Measurements from ENCODE around the gene KRTAP23-1. TPM values are rescaled to one million over a fixed set of nuclear protein-coding genes. Genes with fewer than 3 reads are reported as not detected.

KRTAP23-1 gene
- total RNA-seq, 6 experiments from 2014 or later = not detected

GRCh38 chr21:30306884-30307283, 41.5 kb downstream of the KRTAP23-1 start:
- no peaks in the 10 kb centered on the region for H3K9me3 ChIP-seq
- H3K4me1 ChIP-seq = no peaks in the 10 kb centered on the region
- H3K27me3 ChIP-seq = no peaks in the 10 kb centered on the region
- no peak for ATAC-seq
- no peak for TF ChIP-seq POLR2A (IDR thresholded peaks at IDR 0.05)
- TF ChIP-seq, protein P1, sequence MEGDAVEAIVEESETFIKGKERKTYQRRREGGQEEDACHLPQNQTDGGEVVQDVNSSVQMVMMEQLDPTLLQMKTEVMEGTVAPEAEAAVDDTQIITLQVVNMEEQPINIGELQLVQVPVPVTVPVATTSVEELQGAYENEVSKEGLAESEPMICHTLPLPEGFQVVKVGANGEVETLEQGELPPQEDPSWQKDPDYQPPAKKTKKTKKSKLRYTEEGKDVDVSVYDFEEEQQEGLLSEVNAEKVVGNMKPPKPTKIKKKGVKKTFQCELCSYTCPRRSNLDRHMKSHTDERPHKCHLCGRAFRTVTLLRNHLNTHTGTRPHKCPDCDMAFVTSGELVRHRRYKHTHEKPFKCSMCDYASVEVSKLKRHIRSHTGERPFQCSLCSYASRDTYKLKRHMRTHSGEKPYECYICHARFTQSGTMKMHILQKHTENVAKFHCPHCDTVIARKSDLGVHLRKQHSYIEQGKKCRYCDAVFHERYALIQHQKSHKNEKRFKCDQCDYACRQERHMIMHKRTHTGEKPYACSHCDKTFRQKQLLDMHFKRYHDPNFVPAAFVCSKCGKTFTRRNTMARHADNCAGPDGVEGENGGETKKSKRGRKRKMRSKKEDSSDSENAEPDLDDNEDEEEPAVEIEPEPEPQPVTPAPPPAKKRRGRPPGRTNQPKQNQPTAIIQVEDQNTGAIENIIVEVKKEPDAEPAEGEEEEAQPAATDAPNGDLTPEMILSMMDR (IDR thresholded peaks at IDR 0.05) = no peak
- DNase-seq = no peak
- H3K36me3 ChIP-seq = no peaks in the 10 kb centered on the region
- 62% methylated on average over 2 of the region's 2 CpGs for WGBS (ENCODE audit: insufficient coverage, low coverage, low lambda C conversion rate, missing lambda C conversion rate)
- intact Hi-C loops (cut with DNase I) = no loop called here
- H3K4me3 ChIP-seq = no peak overlapping the region
- H3K27ac ChIP-seq = no peak overlapping the region

GRCh38 chr21:30305136-30305535, 43.3 kb downstream of the KRTAP23-1 start:
- H3K4me1 ChIP-seq = no peaks in the 10 kb centered on the region
- no peak for DNase-seq
- H3K9me3 ChIP-seq = no peaks in the 10 kb centered on the region
- no peaks in the 10 kb centered on the region for H3K36me3 ChIP-seq
- WGBS (ENCODE audit: insufficient coverage, low coverage, low lambda C conversion rate, missing lambda C conversion rate) = 15% methylated on average over 1 of the region's 1 CpG
- no peaks in the 10 kb centered on the region for H3K27me3 ChIP-seq
- TF ChIP-seq POLR2A (IDR thresholded peaks at IDR 0.05) = no peak
- TF ChIP-seq, protein P1 (IDR thresholded peaks at IDR 0.05) = no peak
- H3K4me3 ChIP-seq = no peak overlapping the region
- H3K27ac ChIP-seq = no peak overlapping the region
- ATAC-seq = no peak
- intact Hi-C loops (cut with DNase I) = no loop called here

Small RNA genes within 50 kb of the gene (microRNA-seq; reads per million reads assigned to microRNA genes)
- gene MIR4327 = 0 reads per million in 2 donors

Small RNA genes within 50 kb of the gene (small RNA-seq; reads per million reads assigned to genes)
- 0 reads per million in 2 experiments for gene KRTAP23-1
- gene MIR4327 = 0 reads per million in 2 experiments

Other genes starting within 250 kb of the KRTAP23-1 start
- gene CLDN17, start 181.8 kb downstream of the KRTAP23-1 start, total RNA-seq = not detected
- not detected for gene CLDN8, start 132.5 kb downstream of the KRTAP23-1 start, total RNA-seq
- not detected for gene KRTAP24-1, start 65.7 kb downstream of the KRTAP23-1 start, total RNA-seq
- not detected for gene KRTAP25-1, start 59.1 kb downstream of the KRTAP23-1 start, total RNA-seq
- gene KRTAP26-1, start 28.3 kb downstream of the KRTAP23-1 start, total RNA-seq = not detected
- not detected for gene KRTAP27-1, start 10.9 kb downstream of the KRTAP23-1 start, total RNA-seq
- not detected for gene KRTAP13-2, start 23.7 kb upstream of the KRTAP23-1 start, total RNA-seq
- gene KRTAP13-1, start 47.4 kb upstream of the KRTAP23-1 start, total RNA-seq = not detected
- gene KRTAP13-3, start 77.3 kb upstream of the KRTAP23-1 start, total RNA-seq = not detected
- not detected for gene KRTAP13-4, start 81.6 kb upstream of the KRTAP23-1 start, total RNA-seq
- gene KRTAP15-1, start 91.7 kb upstream of the KRTAP23-1 start, total RNA-seq = not detected
- gene KRTAP19-1, start 131.8 kb upstream of the KRTAP23-1 start, total RNA-seq = not detected
- gene KRTAP19-2, start 138.8 kb upstream of the KRTAP23-1 start, total RNA-seq = not detected
- gene KRTAP19-3, start 143.4 kb upstream of the KRTAP23-1 start, total RNA-seq = not detected
- gene KRTAP19-4, start 148.6 kb upstream of the KRTAP23-1 start, total RNA-seq = not detected
- gene KRTAP19-5, start 153.5 kb upstream of the KRTAP23-1 start, total RNA-seq = not detected
- not detected for gene KRTAP19-6, start 193.3 kb upstream of the KRTAP23-1 start, total RNA-seq
- gene KRTAP19-7, start 212.7 kb upstream of the KRTAP23-1 start, total RNA-seq = not detected
- not detected for gene KRTAP22-2, start 241.8 kb upstream of the KRTAP23-1 start, total RNA-seq
- gene KRTAP6-3, start 243.8 kb upstream of the KRTAP23-1 start, total RNA-seq = not detected

Data from right lobe of liver (tissue), 6 donors.